H9 (cell line): ENCODE results near the gene NPIPB12. TPM values are rescaled to one million over a fixed set of nuclear protein-coding genes. Genes with fewer than 3 reads are reported as not detected.
"Not testable (repeated sequence)": the region's sequence is repeated elsewhere in the genome, so short reads cannot be mapped to it uniquely, and the experiment has no call there.

ENCODE experiments used
- DNase-seq: peaks from one replicate; pipeline ENCODE4 v3.0.0-alpha.2; 2017
- H2AFZ ChIP-seq: one replicate; pipeline ENCODE4 v1.6.1; 2013; ENCODE audit warnings: mild to moderate bottlenecking, low read length, control low read depth, moderate library complexity
- H2AK5ac ChIP-seq: 2 replicates; pipeline ENCODE4 v1.6.1; 2013; ENCODE audit warnings: low read length, control low read depth, mixed read lengths; ENCODE audit not compliant: insufficient read length
- H2BK120ac ChIP-seq: one replicate; pipeline ENCODE4 v1.6.1; 2013; ENCODE audit warnings: low read depth, mild to moderate bottlenecking, low read length, control low read depth, inconsistent platforms; ENCODE audit not compliant: poor library complexity, severe bottlenecking
- H2BK12ac ChIP-seq: 2 replicates; pipeline ENCODE4 v1.6.1; 2013; ENCODE audit warnings: low read length, control low read depth, mixed read lengths, low read depth; ENCODE audit not compliant: insufficient read length
- H2BK15ac ChIP-seq: 2 replicates; pipeline ENCODE4 v1.6.1; 2013; ENCODE audit warnings: low read depth, low read length, control low read depth
- H2BK20ac ChIP-seq: one replicate; pipeline ENCODE4 v1.6.1; 2013; ENCODE audit warnings: low read depth, mild to moderate bottlenecking, low read length, control low read depth, inconsistent platforms; ENCODE audit not compliant: poor library complexity, severe bottlenecking
- H2BK5ac ChIP-seq: 2 replicates; pipeline ENCODE4 v1.6.1; 2013; ENCODE audit warnings: low read length, control low read depth, mixed read lengths; ENCODE audit not compliant: insufficient read length
- H3K14ac ChIP-seq: 2 replicates; pipeline ENCODE4 v1.6.1; 2013; ENCODE audit warnings: low read length, control low read depth; ENCODE audit not compliant: insufficient read depth
- H3K18ac ChIP-seq: 2 replicates; pipeline ENCODE4 v1.6.1; 2013; ENCODE audit warnings: low read depth, mild to moderate bottlenecking, mixed read lengths, low read length, control low read depth; ENCODE audit not compliant: insufficient read length
- H3K23ac ChIP-seq: 2 replicates; pipeline ENCODE4 v1.6.1; 2013; ENCODE audit warnings: low read length, control low read depth, mixed read lengths, low read depth; ENCODE audit not compliant: insufficient read length
- H3K23me2 ChIP-seq: 2 replicates; pipeline ENCODE4 v1.6.1; 2013; ENCODE audit warnings: low read depth, mild to moderate bottlenecking, mixed read lengths, low read length, control low read depth; ENCODE audit not compliant: insufficient read length, poor library complexity, severe bottlenecking
- H3K27ac ChIP-seq: 2 replicates; pipeline ENCODE4 v1.5.1; 2013; ENCODE audit warnings: low read length, control low read depth, mixed read lengths, low read depth; ENCODE audit not compliant: insufficient read length
- H3K27me3 ChIP-seq: 2 replicates; pipeline ENCODE4 v1.6.1; 2013; ENCODE audit warnings: low read length, control low read depth, inconsistent platforms; ENCODE audit not compliant: insufficient read depth
- H3K4ac ChIP-seq: 2 replicates; pipeline ENCODE4 v1.6.1; 2013; ENCODE audit warnings: low read depth, mild to moderate bottlenecking, control low read depth, inconsistent platforms, low read length, moderate library complexity
- H3K4me1 ChIP-seq: 2 replicates; pipeline ENCODE4 v1.6.1; 2013; ENCODE audit warnings: low read length, control low read depth, inconsistent platforms; ENCODE audit not compliant: insufficient read depth
- H3K4me2 ChIP-seq: 2 replicates; pipeline ENCODE4 v1.6.1; 2013; ENCODE audit warnings: low read length, control low read depth, mixed read lengths; ENCODE audit not compliant: insufficient read length, insufficient read depth
- H3K56ac ChIP-seq: 2 replicates; pipeline ENCODE4 v1.6.1; 2013; ENCODE audit warnings: low read depth, mild to moderate bottlenecking, mixed read lengths, low read length, control low read depth; ENCODE audit not compliant: insufficient read length
- H3K79me1 ChIP-seq: 2 replicates; pipeline ENCODE4 v1.6.1; 2013; ENCODE audit warnings: low read depth, mild to moderate bottlenecking, moderate library complexity, low read length, control low read depth, inconsistent platforms; ENCODE audit not compliant: insufficient read depth, poor library complexity, severe bottlenecking
- H3K79me2 ChIP-seq: 2 replicates; pipeline ENCODE4 v1.6.1; 2013; ENCODE audit warnings: low read length, control low read depth, inconsistent platforms; ENCODE audit not compliant: insufficient read depth
- H3K9ac ChIP-seq: 2 replicates; pipeline ENCODE4 v1.6.1; 2013; ENCODE audit warnings: low read length, control low read depth, mixed read lengths; ENCODE audit not compliant: insufficient read length; ENCODE audit errors: extremely low read depth
- H3K9me3 ChIP-seq: one replicate; pipeline ENCODE4 v1.6.1; 2013; ENCODE audit warnings: low read depth, low read length, inconsistent platforms; ENCODE audit not compliant: control insufficient read depth
- H3T11ph ChIP-seq: one replicate; pipeline ENCODE4 v1.6.1; 2013; ENCODE audit warnings: mild to moderate bottlenecking, low read length, control low read depth, inconsistent platforms
- H4K20me1 ChIP-seq: one replicate; pipeline ENCODE4 v1.6.1; 2013; ENCODE audit not compliant: control insufficient read depth, insufficient read length, insufficient read depth
- H4K5ac ChIP-seq: 2 replicates; pipeline ENCODE4 v1.6.1; 2013; ENCODE audit warnings: low read depth, mild to moderate bottlenecking, mixed read lengths, low read length, control low read depth; ENCODE audit not compliant: insufficient read length
- H4K8ac ChIP-seq: replicated peaks from 2 replicates; pipeline ENCODE4 v1.6.1; 2013; ENCODE audit warnings: low read length, control low read depth, mixed read lengths, low read depth; ENCODE audit not compliant: insufficient read length
- H4K91ac ChIP-seq: 2 replicates; pipeline ENCODE4 v1.6.1; 2013; ENCODE audit warnings: low read depth, mild to moderate bottlenecking, moderate library complexity, mixed read lengths, low read length, control low read depth; ENCODE audit not compliant: insufficient read length
- H3K27ac Mint-ChIP-seq, 3 experiments: 2 replicates in 2 of 3; 3 replicates in 1 of 3; pipeline ENCODE4 v1.8.0; 2020 to 2021; ENCODE audit warnings: mixed read lengths in 3 of 3, mild to moderate bottlenecking in 1 of 3, moderate library complexity in 1 of 3
- H3K27me3 Mint-ChIP-seq: 2 replicates; pipeline ENCODE4 v1.8.0; 2021; ENCODE audit warnings: low read depth, mild to moderate bottlenecking, moderate library complexity, mixed read lengths
- H3K36me3 Mint-ChIP-seq, 3 experiments: 2 replicates in 2 of 3; 3 replicates in 1 of 3; pipeline ENCODE4 v1.8.0; 2020 to 2021; ENCODE audit warnings: low read depth in 3 of 3, mixed read lengths in 3 of 3; ENCODE audit not compliant: insufficient read depth in 1 of 3
- H3K4me1 Mint-ChIP-seq, 2 experiments: 2 replicates each; pipeline ENCODE4 v1.8.0; 2020; ENCODE audit warnings: mixed read lengths in 2 of 2
- H3K4me3 Mint-ChIP-seq, 2 experiments: 2 replicates in 1 of 2; 3 replicates in 1 of 2; pipeline ENCODE4 v1.8.0; 2020 to 2021; ENCODE audit warnings: mild to moderate bottlenecking in 2 of 2, mixed read lengths in 2 of 2, moderate library complexity in 1 of 2
- H3K9me3 Mint-ChIP-seq, 2 experiments: 2 replicates in 1 of 2; 3 replicates in 1 of 2; pipeline ENCODE4 v1.8.0; 2020; ENCODE audit warnings: mild to moderate bottlenecking in 2 of 2, mixed read lengths in 2 of 2, moderate library complexity in 1 of 2
- WGBS: extraction: QIAGEN DNeasy Blood & Tissue Kit; methylation state at CpG from one replicate; pipeline ENCODE4 v1.1.7; 2013; ENCODE audit warnings: missing lambda C conversion rate, low lambda C conversion rate, mixed read lengths; ENCODE audit not compliant: insufficient read length; ENCODE audit errors: extremely low coverage; 5-methylcytosine and 5-hydroxymethylcytosine counted together
- total RNA-seq: library from RNA; stranded (reverse); gene quantifications from 2 replicates; pipeline ENCODE4 v1.2.1, GENCODE V29; 2021

The NPIPB12 gene
- total RNA-seq, 1 experiment from 2014 or later, result 55.1 TPM

GRCh38 chr16:29454269-29454668 is 51.9 kb downstream of the NPIPB12 start, which contains the start of the genes BOLA2 and SLX1B:
BOLA2 (minus strand) TSS chr16:29454351; CDS start chr16:29454253, 98 bp downstream.
SLX1B (plus strand) TSS chr16:29454533.
- H2BK20ac ChIP-seq, H3K14ac ChIP-seq, H2BK15ac ChIP-seq, H3T11ph ChIP-seq, H3K27me3 Mint-ChIP-seq, H3K9ac ChIP-seq, H3K9me3 Mint-ChIP-seq, DNase-seq, H4K8ac ChIP-seq, H3K23me2 ChIP-seq, H3K4me1 Mint-ChIP-seq, H3K4me1 ChIP-seq, H2AK5ac ChIP-seq, H2AFZ ChIP-seq, H4K91ac ChIP-seq, H3K56ac ChIP-seq, H2BK120ac ChIP-seq, H2BK12ac ChIP-seq, H3K79me2 ChIP-seq, H2BK5ac ChIP-seq, H3K79me1 ChIP-seq, H3K27ac Mint-ChIP-seq, H3K9me3 ChIP-seq, H3K23ac ChIP-seq, H3K4ac ChIP-seq, H3K4me2 ChIP-seq, H4K20me1 ChIP-seq, H3K36me3 Mint-ChIP-seq, H3K4me3 Mint-ChIP-seq, H3K27ac ChIP-seq, H4K5ac ChIP-seq, H3K27me3 ChIP-seq, H3K18ac ChIP-seq: not testable (repeated sequence)
- no CpG with 5 or more reads among the region's 33 CpGs for WGBS

DNA sequence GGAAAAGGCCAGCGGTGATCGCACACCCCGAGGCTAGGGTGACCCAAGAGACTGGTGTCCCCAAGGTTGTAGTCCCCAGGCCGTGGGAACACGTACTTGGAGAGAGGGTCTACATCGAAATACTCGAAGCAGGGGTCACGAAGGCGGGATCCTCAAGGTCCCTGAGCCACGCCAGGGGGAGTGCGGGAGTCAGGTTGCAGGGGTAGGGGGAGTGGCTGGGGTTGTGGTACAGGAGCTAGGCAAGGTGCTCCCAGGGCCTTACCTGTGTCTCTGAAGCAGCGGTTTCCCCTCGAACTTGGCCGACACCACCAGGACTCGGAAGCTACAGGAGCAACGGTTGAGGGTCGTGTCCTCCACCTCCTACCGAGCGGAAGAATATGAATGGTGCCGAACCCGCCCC is 52.5 kb downstream of the NPIPB12 start:
- H3K27me3 ChIP-seq, H3K27ac Mint-ChIP-seq, H3K9me3 Mint-ChIP-seq, H2BK120ac ChIP-seq, H4K8ac ChIP-seq, H3K4ac ChIP-seq, H3K4me1 ChIP-seq, H4K20me1 ChIP-seq, H3K27me3 Mint-ChIP-seq, H2BK20ac ChIP-seq, H3K4me2 ChIP-seq, H3K9me3 ChIP-seq, H3K18ac ChIP-seq, H4K91ac ChIP-seq, H4K5ac ChIP-seq, H2BK15ac ChIP-seq, H2BK5ac ChIP-seq, H3K27ac ChIP-seq, H3K14ac ChIP-seq, H3K4me1 Mint-ChIP-seq, H3K9ac ChIP-seq, H3K23me2 ChIP-seq, DNase-seq, H2AFZ ChIP-seq, H3K4me3 Mint-ChIP-seq, H3K36me3 Mint-ChIP-seq, H3T11ph ChIP-seq, H2AK5ac ChIP-seq, H3K79me2 ChIP-seq, H3K79me1 ChIP-seq, H3K23ac ChIP-seq, H3K56ac ChIP-seq, H2BK12ac ChIP-seq: not testable (repeated sequence)
- no CpG with 5 or more reads among the region's 21 CpGs for WGBS
